ENCODE measurements around the gene ICE1. TPM values are rescaled to one million over a fixed set of nuclear protein-coding genes. Genes with fewer than 3 reads are reported as not detected.

The ICE1 gene
- total and polyA plus RNA-seq, 2 of the 4 experiments (the other 2 are of a cell fraction) = 9.0 to 18.5 TPM

DNA sequence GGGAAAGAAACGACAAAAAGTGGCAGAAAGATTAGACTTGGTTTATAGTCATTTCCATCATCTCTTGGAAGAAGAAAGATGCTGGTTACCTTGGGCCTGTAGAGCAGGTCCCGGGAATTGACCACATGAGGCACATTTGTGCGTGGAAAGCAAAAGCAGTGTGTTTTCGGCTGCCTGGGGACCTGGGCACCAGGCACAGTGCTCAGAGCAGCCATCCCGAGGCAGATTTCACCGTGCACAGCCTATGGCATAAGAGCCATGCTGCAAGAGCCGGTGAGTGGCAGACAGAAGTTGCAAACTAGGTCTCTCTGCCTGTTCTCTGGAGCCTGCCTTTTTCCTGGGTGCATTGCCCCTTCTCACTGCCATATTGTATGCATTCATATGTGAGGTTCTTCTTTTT, 77.0 kb downstream of the ICE1 start:
- Histone ChIP-seq H3K4ac (ENCODE audit: low read depth, low read length) (no peak overlapping the region), H3K27ac (ENCODE audit: insufficient read depth, low read length) (no peak overlapping the region), H3K36me3 (ENCODE audit: control insufficient read depth, insufficient read depth, low read length) (no peaks in the 10 kb centered on the region), H4K20me1 (ENCODE audit: insufficient read depth, low read length) (no peaks in the 10 kb centered on the region), H2AK5ac (ENCODE audit: low read depth, low read length) (no peak overlapping the region), H4K91ac (ENCODE audit: insufficient read depth, low read depth, low read length) (no peak overlapping the region), H3K4me2 (ENCODE audit: low read depth, low read length) (no peak overlapping the region), H2BK5ac (ENCODE audit: low read depth, low read length, poor library complexity, severe bottlenecking) (no peak overlapping the region), H2AK9ac (replicated peaks; ENCODE audit: low read depth, low read length, poor library complexity) (no peak overlapping the region), H3K56ac (ENCODE audit: extremely low read depth, insufficient read depth, low read length) (no peak overlapping the region), H4K8ac (ENCODE audit: low read depth in 2 of 2, low read length in 2 of 2) (no peak overlapping the region), H3K14ac (replicated peaks; ENCODE audit: low read depth, low read length) (no peak overlapping the region), H3K9me1 (ENCODE audit: insufficient read depth, low read length) (no peaks in the 10 kb centered on the region), H3K4me1 (ENCODE audit: control insufficient read depth, insufficient read depth, low read length) (no peaks in the 10 kb centered on the region), H2AFZ (replicated peaks; ENCODE audit: low read length, poor library complexity) (no peak overlapping the region), H3K9me3 (ENCODE audit: control insufficient read depth, insufficient read depth, low read length) (no peaks in the 10 kb centered on the region), H3K9ac (ENCODE audit: low read depth, low read length) (no peak overlapping the region), H2BK15ac (ENCODE audit: low read depth, low read length) (no peak overlapping the region), H2BK120ac (ENCODE audit: low read depth, low read length) (no peak overlapping the region), H2BK20ac (ENCODE audit: low read depth, low read length) (no peak overlapping the region), H3K23ac (ENCODE audit: low read depth, low read length) (no peak overlapping the region), H3K79me1 (ENCODE audit: low read depth in 1 of 2, low read length in 2 of 2) (no peaks in the 10 kb centered on the region), H3K27me3 (ENCODE audit: control insufficient read depth, insufficient read depth, low read length) (no peaks in the 10 kb centered on the region; the same call in 1 of the 2 replicates), H3K18ac (ENCODE audit: low read depth, low read length) (no peak overlapping the region), H4K5ac (ENCODE audit: low read depth, low read length) (no peak overlapping the region), H3K4me3 (ENCODE audit: insufficient read depth, low read depth, low read length) (no peak overlapping the region)
- intact Hi-C loops (cut with micrococcal nuclease) = loop anchor here (10.0 kb wide), 1 partner anchor 935 kb away; no protein-coding TSS in a partner anchor
- TF ChIP-seq MAZ (IDR thresholded peaks at IDR 0.05; ENCODE audit: borderline replicate concordance, low read depth, low read length) (no peak), NFE2L2 (IDR thresholded peaks at IDR 0.05; ENCODE audit: low read depth, low read length) (no peak), SMC3 (IDR thresholded peaks at IDR 0.05; ENCODE audit: low read depth, low read length) (no peak), CEBPB (IDR thresholded peaks at IDR 0.05; ENCODE audit: low read depth, low read length) (no peak), RCOR1 (IDR thresholded peaks at IDR 0.05; ENCODE audit: insufficient replicate concordance, low read length) (no peak), POLR2A (IDR thresholded peaks at IDR 0.05; ENCODE audit: low read depth, low read length) (no peak), CHD1 (IDR thresholded peaks at IDR 0.05; ENCODE audit: low read depth, low read length) (no peak), RFX5 (IDR thresholded peaks at IDR 0.05; ENCODE audit: low read depth, low read length) (no peak), MAFK (IDR thresholded peaks at IDR 0.05; ENCODE audit: low read depth, low read length) (no peak), BHLHE40 (IDR thresholded peaks at IDR 0.05; ENCODE audit: low read depth, low read length) (no peak), MXI1 (IDR thresholded peaks at IDR 0.05; ENCODE audit: borderline replicate concordance, low read depth, low read length) (no peak), RAD21 (IDR thresholded peaks at IDR 0.05; ENCODE audit: low read length) (no peak), FOS (IDR thresholded peaks at IDR 0.05; ENCODE audit: low read depth, low read length) (no peak)
- TF ChIP-seq, protein P1, sequence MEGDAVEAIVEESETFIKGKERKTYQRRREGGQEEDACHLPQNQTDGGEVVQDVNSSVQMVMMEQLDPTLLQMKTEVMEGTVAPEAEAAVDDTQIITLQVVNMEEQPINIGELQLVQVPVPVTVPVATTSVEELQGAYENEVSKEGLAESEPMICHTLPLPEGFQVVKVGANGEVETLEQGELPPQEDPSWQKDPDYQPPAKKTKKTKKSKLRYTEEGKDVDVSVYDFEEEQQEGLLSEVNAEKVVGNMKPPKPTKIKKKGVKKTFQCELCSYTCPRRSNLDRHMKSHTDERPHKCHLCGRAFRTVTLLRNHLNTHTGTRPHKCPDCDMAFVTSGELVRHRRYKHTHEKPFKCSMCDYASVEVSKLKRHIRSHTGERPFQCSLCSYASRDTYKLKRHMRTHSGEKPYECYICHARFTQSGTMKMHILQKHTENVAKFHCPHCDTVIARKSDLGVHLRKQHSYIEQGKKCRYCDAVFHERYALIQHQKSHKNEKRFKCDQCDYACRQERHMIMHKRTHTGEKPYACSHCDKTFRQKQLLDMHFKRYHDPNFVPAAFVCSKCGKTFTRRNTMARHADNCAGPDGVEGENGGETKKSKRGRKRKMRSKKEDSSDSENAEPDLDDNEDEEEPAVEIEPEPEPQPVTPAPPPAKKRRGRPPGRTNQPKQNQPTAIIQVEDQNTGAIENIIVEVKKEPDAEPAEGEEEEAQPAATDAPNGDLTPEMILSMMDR (conservative IDR thresholded peaks at IDR 0.05; ENCODE audit: low read depth, low read length) = no peak
- TF ChIP-seq, protein P2, sequence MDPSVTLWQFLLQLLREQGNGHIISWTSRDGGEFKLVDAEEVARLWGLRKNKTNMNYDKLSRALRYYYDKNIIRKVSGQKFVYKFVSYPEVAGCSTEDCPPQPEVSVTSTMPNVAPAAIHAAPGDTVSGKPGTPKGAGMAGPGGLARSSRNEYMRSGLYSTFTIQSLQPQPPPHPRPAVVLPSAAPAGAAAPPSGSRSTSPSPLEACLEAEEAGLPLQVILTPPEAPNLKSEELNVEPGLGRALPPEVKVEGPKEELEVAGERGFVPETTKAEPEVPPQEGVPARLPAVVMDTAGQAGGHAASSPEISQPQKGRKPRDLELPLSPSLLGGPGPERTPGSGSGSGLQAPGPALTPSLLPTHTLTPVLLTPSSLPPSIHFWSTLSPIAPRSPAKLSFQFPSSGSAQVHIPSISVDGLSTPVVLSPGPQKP (IDR thresholded peaks at IDR 0.05; ENCODE audit: borderline replicate concordance, low read depth, low read length) = no peak
- TF ChIP-seq, protein P3, sequence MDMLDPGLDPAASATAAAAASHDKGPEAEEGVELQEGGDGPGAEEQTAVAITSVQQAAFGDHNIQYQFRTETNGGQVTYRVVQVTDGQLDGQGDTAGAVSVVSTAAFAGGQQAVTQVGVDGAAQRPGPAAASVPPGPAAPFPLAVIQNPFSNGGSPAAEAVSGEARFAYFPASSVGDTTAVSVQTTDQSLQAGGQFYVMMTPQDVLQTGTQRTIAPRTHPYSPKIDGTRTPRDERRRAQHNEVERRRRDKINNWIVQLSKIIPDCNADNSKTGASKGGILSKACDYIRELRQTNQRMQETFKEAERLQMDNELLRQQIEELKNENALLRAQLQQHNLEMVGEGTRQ (IDR thresholded peaks at IDR 0.05; ENCODE audit: low read depth, low read length) = no peak
- dilution Hi-C loops (cut with HindIII; ENCODE audit: low sequenced_read_pairs, unreplicated experiment) = no loop called here
- in situ Hi-C loops (cut with MboI; ENCODE audit: low sequenced_read_pairs) = loop anchor here (5.0 to 25.0 kb wide), 3 partner anchors 875 to 1238 kb away; partner anchors contain the start of gene MED10
- WGBS, 2 experiments (ENCODE audit: extremely low coverage in 2 of 2, insufficient read length in 1 of 2) = 40% methylated on average over 1 of the region's 7 CpGs; no CpG with 5 or more reads in 1 of the 2 experiments
- DNase-seq (no peak), ATAC-seq (ENCODE audit: low read depth) (no peak)
- POLR2A ChIA-PET (ENCODE audit: unreplicated experiment) = no interaction called here
- no TSS peak for BruUV-seq (replicated peaks)
- CTCF ChIA-PET = no interaction called here
